Camera-type eye (tissue), 1 donor: ENCODE results near the gene ZSCAN30. TPM values are rescaled to one million over a fixed set of nuclear protein-coding genes. Genes with fewer than 3 reads are reported as not detected.

Experiments used
- total RNA-seq: library from RNA; depleted of rRNA; stranded (reverse); fragments of >200 nt; gene quantifications from one replicate; pipeline ENCODE4 v1.2.3, GENCODE V29; 2014

Gene ZSCAN30
- total RNA-seq = 42.3 TPM

DNA sequence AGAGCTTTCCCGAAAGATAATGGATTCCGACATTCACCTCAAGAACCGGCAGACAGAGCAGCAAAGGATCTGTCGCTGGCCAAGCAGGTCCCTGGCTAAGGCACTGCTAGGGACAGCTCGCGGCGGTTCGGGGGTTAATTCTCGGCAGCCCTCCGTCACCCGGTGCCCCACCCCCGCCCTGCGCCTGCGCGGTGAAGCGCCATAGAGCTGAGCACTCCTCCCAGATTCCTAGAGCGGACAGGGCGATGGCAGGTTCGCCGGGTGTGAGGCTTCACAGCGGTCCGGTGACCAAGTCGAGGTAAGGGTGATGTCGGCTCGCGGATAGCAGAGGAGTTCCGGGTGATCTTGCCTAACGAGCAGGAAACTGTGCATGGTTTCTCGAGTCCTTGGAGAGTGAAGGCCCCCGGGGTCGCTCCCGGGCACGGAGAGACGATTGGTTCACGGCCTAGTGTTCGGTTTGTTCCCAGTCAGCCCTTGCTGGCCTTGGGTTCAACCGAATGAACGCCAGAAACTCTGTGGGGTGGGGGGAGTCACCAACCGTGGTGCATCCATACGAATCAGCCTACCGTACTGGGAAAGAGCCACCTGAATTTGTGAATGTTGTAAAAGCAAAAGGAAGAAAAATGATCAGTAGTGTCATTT, at the start of gene ZSCAN30:
Gene ZSCAN30 (minus strand): TSS at position 136 of the 642 bp plus-strand sequence. CDS start 25,877 bp downstream, outside the sequence.

GRCh38 chr18:35240664-35241447, 49.2 kb downstream of the ZSCAN30 start, which contains the start of gene ZNF397:
TSS of gene ZNF397 (plus strand) at chr18:35241034. CDS start at chr18:35242471, 1,437 bp downstream.

Other genes with a start within 250 kb of the ZSCAN30 start
- 71.9 TPM for gene MAPRE2, start 248.8 kb downstream of the ZSCAN30 start, total RNA-seq
- 81.5 TPM for gene ZNF397, start 49.2 kb downstream of the ZSCAN30 start, total RNA-seq
- 121 TPM for gene ZNF24, start 54.2 kb upstream of the ZSCAN30 start, total RNA-seq
- gene ZNF396, start 87.1 kb upstream of the ZSCAN30 start, total RNA-seq = 5.8 TPM
- gene INO80C, start 207.7 kb upstream of the ZSCAN30 start, total RNA-seq = 16.9 TPM